H1 (cell line): ENCODE results near the gene RASGRP1. TPM values are rescaled to one million over a fixed set of nuclear protein-coding genes. Genes with fewer than 3 reads are reported as not detected.

Experiments
- CTCF ChIA-PET: fragments of 300-600 bp; sonication (Branson Sonifier 250); formaldehyde crosslinking; loops from one replicate; lab custom pipeline; 2021; ENCODE audit not compliant: partially characterized antibody; lab: Charles Lee
- POLR2A ChIA-PET: fragments of 300-600 bp; sonication (Branson Sonifier 250); formaldehyde crosslinking; loops from one replicate; lab custom pipeline; 2021; ENCODE audit warnings: inconsistent platforms; ENCODE audit not compliant: partially characterized antibody; lab: Charles Lee
- DNase-seq, 2 experiments: peaks; one replicate each; pipeline versions ENCODE4 v3.0.0 to v3.0.0-alpha.2; 2010 to 2022; ENCODE audit warnings: low spot score in 2 of 2, low read depth in 1 of 2, mixed read lengths in 1 of 2
- FAIRE-seq: peaks from 2 replicates; lab custom pipeline; 2011; peaks lifted over from hg19 to GRCh38; lab: Jason Lieb, UNC
- H2AFZ ChIP-seq: 2 replicates; pipeline ENCODE4 v1.8.1; 2012; ENCODE audit warnings: low read length, inconsistent platforms
- H2AK5ac ChIP-seq: 2 replicates; pipeline ENCODE4 v1.6.1; 2013; ENCODE audit warnings: low read depth, low read length
- H2BK120ac ChIP-seq: replicated peaks from 2 replicates; pipeline ENCODE3; 2013; ENCODE audit warnings: low read depth, low read length, inconsistent platforms
- H2BK12ac ChIP-seq: 2 replicates; pipeline ENCODE4 v1.6.1; 2013; ENCODE audit warnings: low read depth, low read length
- H2BK15ac ChIP-seq: 2 replicates; pipeline ENCODE4 v1.6.1; 2013; ENCODE audit warnings: low read length
- H2BK20ac ChIP-seq: 2 replicates; pipeline ENCODE4 v1.6.1; 2013; ENCODE audit warnings: low read length
- H2BK5ac ChIP-seq: 2 replicates; pipeline ENCODE4 v1.6.1; 2013; ENCODE audit warnings: low read depth, low read length
- H3K14ac ChIP-seq: 2 replicates; pipeline ENCODE4 v1.6.1; 2013; ENCODE audit warnings: inconsistent platforms; ENCODE audit not compliant: insufficient read length
- H3K18ac ChIP-seq: 2 replicates; pipeline ENCODE4 v1.6.1; 2013; ENCODE audit warnings: low read length; ENCODE audit errors: extremely low read depth
- H3K23ac ChIP-seq: 2 replicates; pipeline ENCODE4 v1.6.1; 2013; ENCODE audit warnings: inconsistent platforms; ENCODE audit not compliant: insufficient read length
- H3K23me2 ChIP-seq: 2 replicates; pipeline ENCODE4 v1.6.1; 2013; ENCODE audit warnings: low read depth, low read length
- H3K27ac ChIP-seq: 2 replicates; pipeline ENCODE4 v1.6.1; 2011; ENCODE audit warnings: low read depth, low read length, inconsistent platforms
- H3K27me3 ChIP-seq, 4 experiments: replicated peaks in 1 of 4; 1 replicate in 1 of 4; 2 replicates in 3 of 4; pipeline versions ENCODE4 v1.6.1 to v1.8.1; 2011 to 2013; ENCODE audit warnings: low read length in 3 of 4, mild to moderate bottlenecking in 3 of 4, inconsistent platforms in 2 of 4, mixed read lengths in 2 of 4, moderate library complexity in 1 of 4; ENCODE audit not compliant: control insufficient read depth in 3 of 4, insufficient read depth in 3 of 4; ENCODE audit errors: extremely low read depth in 1 of 4
- H3K36me3 ChIP-seq, 4 experiments: 2 replicates each; pipeline versions ENCODE4 v1.6.1 to v1.8.1; 2011 to 2013; ENCODE audit warnings: mild to moderate bottlenecking in 4 of 4, low read length in 3 of 4, moderate library complexity in 2 of 4, control low read depth in 1 of 4, inconsistent platforms in 1 of 4; ENCODE audit not compliant: insufficient read depth in 4 of 4, control insufficient read depth in 2 of 4
- H3K4ac ChIP-seq: replicated peaks from 2 replicates; pipeline ENCODE3; 2013; ENCODE audit warnings: low read length, low read depth, mixed read lengths, inconsistent platforms; ENCODE audit not compliant: insufficient read length
- H3K4me1 ChIP-seq, 4 experiments: replicated peaks in 1 of 4; 1 replicate in 1 of 4; 2 replicates in 3 of 4; pipeline versions ENCODE4 v1.6.1 to v1.8.1; 2011 to 2013; ENCODE audit warnings: low read length in 3 of 4, inconsistent platforms in 2 of 4, mixed read lengths in 1 of 4; ENCODE audit not compliant: insufficient read depth in 4 of 4, control insufficient read depth in 3 of 4
- H3K4me2 ChIP-seq, 2 experiments: 2 replicates each; pipeline versions ENCODE4 v1.6.1 to v1.8.1; 2011 to 2013; ENCODE audit warnings: low read depth in 2 of 2, low read length in 2 of 2, control low read depth in 1 of 2, inconsistent platforms in 1 of 2, mild to moderate bottlenecking in 1 of 2; ENCODE audit not compliant: insufficient read depth in 1 of 2
- H3K4me3 ChIP-seq, 4 experiments: fragments of 200-600, 300-600 bp in 1 of 4; sonication (generic), shearing (Covaris generic), sonication (Bioruptor Twin) in 1 of 4; 2 replicates each; pipeline versions ENCODE4 v1.5.1 to v1.8.1; 2011 to 2016; ENCODE audit warnings: low read length in 4 of 4, low read depth in 3 of 4, control low read depth in 2 of 4, inconsistent platforms in 2 of 4, mild to moderate bottlenecking in 2 of 4, mixed read lengths in 1 of 4, moderate library complexity in 1 of 4; ENCODE audit not compliant: insufficient read depth in 2 of 4; ENCODE audit errors: extremely low read depth in 1 of 4
- H3K56ac ChIP-seq: replicated peaks from 2 replicates; pipeline ENCODE3; 2013; ENCODE audit warnings: low read depth, mild to moderate bottlenecking, mixed read lengths, low read length, inconsistent platforms; ENCODE audit not compliant: insufficient read length
- H3K79me1 ChIP-seq: 2 replicates; pipeline ENCODE4 v1.6.1; 2013; ENCODE audit warnings: low read depth, low read length, control low read depth
- H3K79me2 ChIP-seq, 2 experiments: 2 replicates each; pipeline versions ENCODE4 v1.6.1 to v1.8.1; 2012 to 2013; ENCODE audit warnings: low read length in 2 of 2, mild to moderate bottlenecking in 2 of 2, inconsistent platforms in 1 of 2; ENCODE audit not compliant: insufficient read depth in 2 of 2, control insufficient read depth in 1 of 2
- H3K9ac ChIP-seq, 4 experiments: replicated peaks in 1 of 4; 1 replicate in 1 of 4; 2 replicates in 3 of 4; pipeline versions ENCODE4 v1.6.1 to v1.8.1; 2011 to 2013; ENCODE audit warnings: low read depth in 3 of 4, low read length in 3 of 4, control low read depth in 2 of 4, mild to moderate bottlenecking in 2 of 4, moderate library complexity in 2 of 4, inconsistent platforms in 1 of 4; ENCODE audit errors: extremely low read depth in 1 of 4
- H3K9me3 ChIP-seq, 2 experiments: 2 replicates each; pipeline versions ENCODE4 v1.6.1 to v1.8.1; 2012 to 2013; ENCODE audit warnings: mild to moderate bottlenecking in 2 of 2, moderate library complexity in 2 of 2, control low read depth in 1 of 2, inconsistent platforms in 1 of 2, low read depth in 1 of 2, low read length in 1 of 2, mixed read lengths in 1 of 2; ENCODE audit not compliant: insufficient read depth in 2 of 2
- H4K20me1 ChIP-seq, 2 experiments: replicated peaks in 1 of 2; 2 replicates each; pipeline versions ENCODE3 to v1.8.1; 2011 to 2013; ENCODE audit warnings: inconsistent platforms in 2 of 2, low read length in 2 of 2, mild to moderate bottlenecking in 1 of 2; ENCODE audit not compliant: insufficient read depth in 2 of 2, control insufficient read depth in 1 of 2
- H4K5ac ChIP-seq: 2 replicates; pipeline ENCODE4 v1.6.1; 2013; ENCODE audit warnings: low read length, low read depth, mixed read lengths, inconsistent platforms; ENCODE audit not compliant: insufficient read length
- H4K8ac ChIP-seq: 2 replicates; pipeline ENCODE4 v1.8.0; 2013; ENCODE audit warnings: mild to moderate bottlenecking, moderate library complexity, low read length, inconsistent platforms; ENCODE audit not compliant: insufficient read depth; ENCODE audit errors: extremely low read depth
- H4K91ac ChIP-seq: replicated peaks from 2 replicates; pipeline ENCODE3; 2013; ENCODE audit warnings: low read length, mixed read lengths, inconsistent platforms; ENCODE audit not compliant: insufficient read length
- CREB1 ChIP-seq: IDR thresholded peaks from 2 replicates; pipeline ENCODE4 v1.6.1; 2012; ENCODE audit warnings: inconsistent platforms
- WGBS, 2 experiments: shearing (Covaris generic) in 1 of 2; methylation state at CpG; one replicate each; pipeline versions ENCODE4 v1.1.6 to v1.1.7; 2013 to 2015; ENCODE audit warnings: low lambda C conversion rate in 2 of 2, mixed read lengths in 2 of 2, inconsistent platforms in 1 of 2, low coverage in 1 of 2, missing lambda C conversion rate in 1 of 2; ENCODE audit not compliant: insufficient replicate concordance in 2 of 2, insufficient coverage in 1 of 2, insufficient read length in 1 of 2; ENCODE audit errors: extremely low coverage in 1 of 2, missing lambda C conversion rate in 1 of 2; 5-methylcytosine and 5-hydroxymethylcytosine counted together
- polyA plus RNA-seq, 7 experiments: library from polyadenylated mRNA; depleted of rRNA in 3 of 7; stranded (reverse) in 5 of 7; unstranded in 2 of 7; fragments of >200 nt in 5 of 7; fragments of 200-250 nt in 2 of 7; gene quantifications; 1 replicate in 5 of 7; 2 replicates in 1 of 7; 4 replicates in 1 of 7; pipeline versions ENCODE4 v1.2.1 to v1.2.3, GENCODE V29; 2011 to 2013; ENCODE audit warnings: missing spikeins in 2 of 7, mixed read lengths in 2 of 7
- total RNA-seq: library from RNA; stranded (reverse); fragmentation: NEBNext Ultra II Directional; extraction: Animal tissue kit (Norgen Biotek cat#: 25700); gene quantifications from 2 replicates; pipeline ENCODE4 v1.2.1, GENCODE V29; 2021

Gene RASGRP1
- total and polyA plus RNA-seq, 2 of the 8 experiments (the other 6 are each of a cell fraction or from before 2014, with no cell fraction given), result 1.1 to 2.1 TPM

GRCh38 chr15:38486936-38487335, 77.7 kb downstream of the RASGRP1 start:
- no peak overlapping the region for H3K4me2 ChIP-seq
- no peak overlapping the region for H2BK15ac ChIP-seq
- H4K91ac ChIP-seq, result no peak overlapping the region
- H3K4me1 ChIP-seq, result no peaks in the 10 kb centered on the region
- H4K8ac ChIP-seq, result no peak overlapping the region
- H3K79me1 ChIP-seq, result no peaks in the 10 kb centered on the region
- H3K23me2 ChIP-seq, result no peaks in the 10 kb centered on the region
- H4K5ac ChIP-seq, result no peak overlapping the region
- H3K9me3 ChIP-seq, result no peaks in the 10 kb centered on the region
- H3K9ac ChIP-seq, result no peak overlapping the region
- H3K27ac ChIP-seq, result no peak overlapping the region
- no peaks in the 10 kb centered on the region for H4K20me1 ChIP-seq
- no peak overlapping the region for H3K4me3 ChIP-seq
- 91% methylated on average over 2 of the region's 2 CpGs; no CpG with 5 or more reads in 1 of the 2 experiments for WGBS, 2 experiments
- H3K23ac ChIP-seq, result no peak overlapping the region
- peaks cover 0 to 16% (median 2%) of the 10 kb centered on the region in 4 experiments; a peak in 2 of 8 replicates for H3K36me3 ChIP-seq
- no peaks in the 10 kb centered on the region for H3K27me3 ChIP-seq
- H3K14ac ChIP-seq, result no peak overlapping the region
- POLR2A ChIA-PET, result interaction anchor here (0.9 kb wide), 1 partner anchor 33 kb away, joined by 3 read pairs; the partner anchor contains the start of gene FAM98B
- no peak for FAIRE-seq
- no peak overlapping the region for H2AFZ ChIP-seq
- no peak for TF ChIP-seq CREB1
- TF ChIP-seq, all 59 proteins: peak for 0
- Histone ChIP-seq H3K4ac (no peak overlapping the region), H2BK20ac (no peak overlapping the region), H2BK120ac (no peak overlapping the region), H2AK5ac (no peak overlapping the region), H3K56ac (no peak overlapping the region), H2BK12ac (no peak overlapping the region), H3K79me2 (no peaks in the 10 kb centered on the region), H3K18ac (no peak overlapping the region), H2BK5ac (no peak overlapping the region)
- CTCF ChIA-PET, result no interaction called here
- DNase-seq, result no peak
